ENCODE measurements around the gene BANP.
"Not testable (repeated sequence)": the region's sequence is repeated elsewhere in the genome, so short reads cannot be mapped to it uniquely, and the experiment has no call there.

The BANP gene

DNA sequence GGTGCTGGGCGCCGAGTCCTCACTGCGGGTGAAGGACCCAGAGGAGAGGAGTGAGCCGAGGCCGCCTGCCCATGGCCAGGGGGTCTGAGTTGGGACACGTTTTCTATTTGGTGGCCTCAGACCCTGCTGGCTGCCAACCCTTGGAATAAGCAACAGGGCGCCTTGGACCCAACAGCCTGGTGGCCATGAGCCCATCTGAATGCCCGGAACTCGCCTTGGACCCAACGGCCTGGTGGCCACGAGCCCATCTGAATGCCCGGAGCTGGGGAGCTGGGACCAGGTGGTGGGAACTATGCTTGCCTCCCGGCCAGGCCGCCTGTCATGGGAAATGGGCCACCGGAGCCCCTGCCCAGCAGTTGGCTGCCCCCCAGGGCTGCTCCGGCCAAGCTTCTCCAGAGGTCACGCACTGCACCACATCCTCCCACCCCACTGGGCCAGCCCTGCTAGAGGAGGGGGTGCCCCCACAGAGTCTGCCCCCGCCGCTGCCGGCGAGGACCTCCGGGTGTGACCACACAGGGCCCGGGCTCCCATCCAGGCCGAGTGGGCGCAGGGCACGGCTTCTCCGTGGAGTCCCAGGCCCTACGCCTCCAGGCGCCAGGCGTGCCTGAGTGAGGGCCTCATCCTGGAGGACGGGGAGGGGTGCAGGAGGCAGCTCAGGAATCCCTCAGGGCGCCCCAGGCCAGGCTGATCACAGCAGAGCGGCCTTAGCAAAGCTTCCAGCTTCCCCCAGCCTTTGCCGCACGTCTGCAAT, 140.2 kb downstream of the BANP start:
- DNase-seq = not testable (repeated sequence)

GRCh38 chr16:88091972-88092302, 140.7 kb downstream of the BANP start:
- not testable (repeated sequence) for DNase-seq

GRCh38 chr16:88092791-88093555, 141.7 kb downstream of the BANP start:
- not testable (repeated sequence) for DNase-seq

DNA sequence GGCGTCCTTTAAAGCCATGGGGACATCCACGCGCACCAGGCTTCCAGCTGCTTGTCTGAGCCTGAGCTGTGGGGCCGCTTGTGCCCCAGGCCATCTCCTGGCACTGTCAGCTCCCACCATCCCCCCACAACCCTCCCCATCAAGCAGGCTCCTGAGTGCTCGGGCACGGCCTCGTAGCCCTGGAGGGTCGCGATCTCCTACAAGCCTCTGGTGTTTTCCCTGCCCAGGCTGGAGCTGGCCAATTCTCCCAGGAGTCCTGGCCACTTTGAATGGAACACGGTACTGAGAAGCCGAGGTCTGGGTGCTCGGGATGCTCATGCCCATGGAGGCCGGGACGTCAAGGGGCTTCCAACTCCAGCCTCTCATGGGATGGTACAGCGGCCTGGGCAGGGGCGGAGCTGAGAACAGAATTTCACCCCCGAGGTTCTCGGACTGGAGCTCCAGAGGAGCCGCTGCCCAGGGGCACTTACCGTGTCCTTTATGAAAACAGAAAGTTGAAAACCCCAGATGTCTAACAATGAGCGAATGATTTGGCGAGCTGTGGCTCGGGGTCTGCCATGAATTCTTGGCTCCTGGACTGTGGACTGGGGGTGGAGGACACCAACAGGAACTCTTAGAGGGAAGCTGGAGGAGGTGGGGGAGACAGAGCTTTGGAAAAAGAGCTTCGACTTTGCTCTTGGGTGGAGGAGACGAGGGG, 142.5 kb downstream of the BANP start:
- DNase-seq = not testable (repeated sequence)

DNA sequence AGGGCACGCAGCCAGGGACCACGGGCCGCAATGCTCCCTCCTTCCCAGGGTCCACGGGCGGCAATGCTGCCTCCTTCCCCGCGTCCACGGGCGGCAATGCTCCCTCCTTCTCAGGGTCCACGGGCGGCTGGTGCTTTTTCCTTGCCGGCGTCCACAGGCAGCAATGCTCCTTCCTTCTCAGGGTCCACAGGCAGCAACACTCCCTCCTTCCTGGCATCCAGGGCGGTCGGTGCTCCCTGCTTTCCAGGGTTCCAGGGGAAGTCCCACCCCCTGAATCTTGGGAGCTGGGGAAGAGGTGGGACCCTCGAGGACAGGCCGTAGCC, 143.0 kb downstream of the BANP start:
- DNase-seq = not testable (repeated sequence)

DNA sequence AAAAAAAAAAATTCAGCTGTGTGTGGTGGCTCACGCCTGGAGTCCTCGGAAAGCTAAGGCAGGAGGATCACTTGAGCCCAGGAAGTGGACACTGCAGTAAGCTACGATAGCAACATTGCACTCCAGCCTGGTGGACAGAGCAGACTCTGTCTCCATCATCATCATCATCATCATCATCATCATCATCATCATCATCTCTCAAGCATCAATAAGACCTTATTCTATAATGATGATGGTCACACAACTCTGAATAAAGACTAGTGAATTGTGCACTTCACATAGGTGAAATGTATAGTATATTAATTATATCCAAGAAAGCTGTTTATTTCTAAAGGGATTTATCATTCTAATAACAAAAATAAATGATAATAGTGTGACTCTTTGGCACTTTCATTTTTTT, 143.7 kb downstream of the BANP start:
- not testable (repeated sequence) for DNase-seq

DNA sequence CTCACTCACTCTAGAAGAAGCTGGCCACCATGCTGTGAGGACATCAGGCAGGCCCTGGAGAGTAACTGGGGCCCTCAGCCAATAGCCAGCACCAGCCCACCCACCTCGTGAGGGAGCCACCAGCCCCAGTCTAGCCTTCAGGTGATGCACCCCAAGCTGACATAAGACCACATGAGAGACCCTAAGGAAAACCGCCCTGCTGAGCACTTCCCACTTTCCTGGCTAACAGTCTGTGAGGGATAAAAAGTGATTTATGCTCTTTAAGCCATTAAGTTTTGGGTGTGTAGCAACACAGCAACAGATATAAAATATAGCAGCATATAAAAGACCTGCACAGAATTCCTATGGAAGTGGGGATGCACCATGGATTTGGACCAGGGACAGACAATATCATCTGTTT, 145.4 kb downstream of the BANP start:
- not testable (repeated sequence) for DNase-seq

DNA sequence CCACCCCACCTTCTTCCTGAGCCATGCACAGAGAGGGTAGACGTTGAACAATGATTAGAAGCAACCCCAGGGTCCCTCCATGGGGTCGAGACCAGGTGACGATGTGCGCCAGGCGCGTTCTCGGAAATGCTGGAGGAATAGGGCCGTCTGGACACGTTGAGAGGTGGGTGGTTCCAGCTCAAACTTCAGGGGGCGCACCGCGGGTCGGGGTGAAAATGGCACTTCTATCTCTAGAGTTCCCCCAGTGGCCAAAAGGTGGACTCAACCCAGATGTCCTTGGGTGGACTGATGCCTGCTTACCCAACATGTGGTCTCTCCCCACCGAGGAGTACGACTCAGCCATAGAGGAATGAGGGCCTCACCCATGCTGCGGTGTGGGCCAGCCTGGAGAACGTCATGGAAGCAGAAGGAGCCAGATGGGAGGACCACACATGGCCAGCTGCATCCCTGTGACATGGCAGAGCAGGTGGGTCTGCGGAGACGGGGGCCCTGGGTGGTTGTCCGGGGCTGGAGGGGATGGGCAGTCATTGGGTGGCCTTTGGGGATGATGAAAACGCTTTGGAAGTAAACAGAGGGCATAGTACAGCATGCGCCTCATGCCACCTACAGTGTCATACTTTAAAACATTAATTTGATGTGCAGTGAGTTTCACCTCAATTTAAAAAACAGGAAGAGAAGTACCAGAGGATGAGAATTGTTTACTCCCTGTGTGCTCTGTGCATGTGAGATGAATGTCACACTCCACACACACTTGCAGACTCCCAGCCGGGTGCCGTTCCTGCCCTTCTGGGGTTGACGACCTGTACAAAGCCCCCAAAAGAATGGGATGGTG, 147.7 kb downstream of the BANP start:
- not testable (repeated sequence) for DNase-seq

- no peak for DNase-seq
Observed at GRCh38 chr16:88099563-88099890, 148.3 kb downstream of the BANP start.

DNA sequence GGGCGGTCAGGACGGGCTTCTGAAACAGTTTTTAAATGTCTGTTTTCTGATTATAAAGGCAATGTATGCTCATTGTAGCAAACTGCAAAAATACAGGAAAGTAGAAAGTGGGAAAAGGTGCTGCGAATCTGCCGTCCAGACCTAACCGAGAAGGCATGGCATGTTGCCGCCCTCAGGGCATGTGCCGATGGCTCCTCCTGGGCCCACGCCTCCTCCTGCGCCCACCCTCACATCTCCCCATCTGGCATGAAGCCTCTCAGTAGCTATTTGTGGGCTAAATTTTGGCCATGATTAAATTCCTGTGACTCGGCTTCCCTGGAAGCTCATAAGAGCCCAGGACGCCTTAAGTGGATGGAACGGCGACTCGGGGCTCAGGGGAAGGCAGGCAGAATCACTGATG, 148.7 kb downstream of the BANP start:
- DNase-seq = not testable (repeated sequence)

GRCh38 chr16:88100801-88101622, 149.8 kb downstream of the BANP start:
- DNase-seq = peak in 1 of 2 experiments; percentile 26

DNA sequence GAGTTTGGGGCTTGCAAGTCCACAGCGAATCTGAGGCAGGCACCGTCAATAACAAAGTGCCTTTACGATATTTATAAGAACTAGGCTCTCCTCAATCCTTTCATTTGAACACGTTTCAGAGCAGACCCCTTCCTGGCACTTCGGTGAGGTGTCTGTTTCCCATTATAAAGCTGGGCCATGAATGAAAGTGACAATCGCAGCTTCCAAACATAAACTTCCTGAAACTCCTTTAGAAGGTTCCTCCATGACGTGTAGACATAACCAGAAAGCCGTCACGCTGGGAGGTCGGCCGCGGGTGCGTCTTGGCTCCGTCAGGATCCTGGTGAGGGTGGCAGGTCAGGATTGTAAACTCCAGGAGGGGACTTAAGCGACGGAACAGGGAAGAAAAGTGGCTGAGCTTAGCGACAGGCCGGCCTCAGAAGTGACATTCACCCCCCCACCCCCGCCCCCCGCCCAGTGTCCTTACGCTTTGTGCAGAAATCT, 150.4 kb downstream of the BANP start:
- DNase-seq = not testable (repeated sequence)

GRCh38 chr16:88102597-88102996, 151.4 kb downstream of the BANP start:
- no peak for DNase-seq

DNA sequence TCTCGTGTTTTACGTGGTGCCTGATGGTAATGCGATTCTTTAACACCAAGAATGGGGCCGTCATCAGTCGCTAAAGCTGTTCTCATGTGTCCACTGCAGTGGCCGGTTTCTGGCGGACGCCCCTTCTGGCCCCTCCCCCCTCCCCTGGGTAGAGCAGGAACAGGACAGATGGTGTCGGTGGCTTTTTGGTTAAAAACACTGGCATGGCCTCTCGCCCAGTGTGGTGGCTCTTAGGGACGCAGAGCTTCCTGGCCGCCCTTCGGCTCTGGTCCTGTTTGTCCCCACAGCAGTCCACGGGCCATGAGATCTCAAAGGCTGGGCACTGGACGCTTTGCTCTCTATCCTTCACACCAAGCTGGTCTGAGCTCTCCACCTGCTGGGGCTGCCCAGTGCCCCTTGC, 151.8 kb downstream of the BANP start:
- DNase-seq = no peak

- DNase-seq = no peak
Observed at GRCh38 chr16:88103581-88104188, 152.5 kb downstream of the BANP start.

GRCh38 chr16:88104363-88104762, 153.1 kb downstream of the BANP start:
- not testable (repeated sequence) for DNase-seq

GRCh38 chr16:88105574-88106140, 154.4 kb downstream of the BANP start:
- DNase-seq = not testable (repeated sequence)

- DNase-seq = not testable (repeated sequence)
Observed at GRCh38 chr16:88106566-88106965, 155.3 kb downstream of the BANP start.

DNA sequence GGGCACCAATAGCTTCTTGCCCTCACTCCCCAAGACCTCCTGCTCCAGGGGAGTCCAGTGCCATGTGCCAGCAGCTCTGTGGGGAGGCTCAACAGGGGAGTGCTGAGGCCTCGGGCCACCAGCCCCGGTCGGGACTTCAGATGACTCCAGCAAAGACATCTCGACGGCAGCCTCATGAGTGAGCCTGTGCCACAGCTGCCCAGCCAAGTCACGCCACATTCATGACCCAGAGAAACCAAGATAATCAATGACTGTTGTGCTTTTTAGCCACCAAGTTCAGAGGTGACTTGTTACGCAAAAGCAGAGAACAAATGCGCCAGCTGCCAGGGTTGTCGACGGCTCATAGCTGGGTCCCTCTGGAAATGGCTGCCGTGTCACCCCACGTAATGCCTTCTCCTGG, 157.5 kb downstream of the BANP start:
- no peak for DNase-seq

- not testable (repeated sequence) for DNase-seq
Observed at GRCh38 chr16:88109726-88110621, 158.7 kb downstream of the BANP start.

All from NCI-H526 (cell line).